ENCODE data around the gene RASAL2. TPM values are rescaled to one million over a fixed set of nuclear protein-coding genes. Genes with fewer than 3 reads are reported as not detected.

RASAL2 gene
- total RNA-seq, 1 donor from 2014 or later = 18.3 TPM

DNA sequence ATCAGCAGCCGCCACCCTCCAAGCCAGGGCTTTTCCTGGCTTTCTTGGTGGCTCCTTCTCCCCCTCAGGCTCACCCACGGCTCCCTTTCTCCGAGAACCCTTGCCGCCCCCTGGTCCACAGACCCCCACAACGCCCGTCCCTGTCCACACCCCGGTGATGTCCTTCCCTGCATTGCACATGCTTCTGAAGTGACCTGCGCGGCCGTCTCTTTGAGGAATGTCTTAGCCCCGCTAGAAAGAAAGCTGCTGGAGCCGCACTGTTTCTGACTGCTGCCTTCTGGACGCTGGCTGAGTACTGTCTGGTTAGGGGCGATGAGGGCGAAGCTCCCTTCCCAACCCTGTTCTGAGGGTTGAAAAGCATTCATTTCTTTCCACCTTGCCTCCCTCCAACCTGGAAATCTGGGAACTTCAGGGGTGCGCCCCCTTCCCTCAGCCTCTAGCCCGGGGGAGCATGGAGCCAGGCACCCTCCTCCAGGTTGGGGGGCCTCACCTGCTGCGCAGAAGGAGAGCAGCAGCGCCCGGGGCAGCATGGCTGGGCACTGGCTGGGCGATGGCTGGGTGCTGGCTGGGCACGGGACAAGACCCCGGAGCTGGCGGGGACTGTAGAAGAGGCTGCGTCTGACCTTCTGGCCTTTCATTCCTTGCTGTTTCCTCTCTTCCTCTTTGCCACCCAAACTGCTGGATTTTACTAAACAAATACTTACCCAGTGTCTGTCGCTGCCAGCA is 402.7 kb downstream of the RASAL2 start, which contains the start of gene CLEC20A:
CLEC20A (minus strand) TSS at position 555 of the 726 bp plus-strand sequence; CDS start at position 530, 25 bp downstream.
- H3K9me3 ChIP-seq (ENCODE audit: low read depth) = no peaks in the 10 kb centered on the region
- no peak within 1 kb of the TSS for H3K9ac ChIP-seq
- no peaks in the 10 kb centered on the region for H4K20me1 ChIP-seq (ENCODE audit: low read depth)
- H3K36me3 Mint-ChIP-seq = no peaks in the 10 kb centered on the region
- peaks cover 5% of the 10 kb centered on the region for H3K27me3 Mint-ChIP-seq (ENCODE audit: insufficient read depth, low read depth)
- no peaks in the 10 kb centered on the region for H3K4me1 ChIP-seq
- no peaks in the 10 kb centered on the region for H3K27me3 ChIP-seq
- H3K4me2 ChIP-seq = no peak within 1 kb of the TSS
- no peak within 1 kb of the TSS for H2AFZ ChIP-seq (replicated peaks)
- H3K4me3 ChIP-seq = no peak within 1 kb of the TSS
- no peak within 1 kb of the TSS for H3K4me3 Mint-ChIP-seq
- H3K9me3 Mint-ChIP-seq = no peaks in the 10 kb centered on the region
- no peak for DNase-seq (ENCODE audit: low spot score)
- H3K79me2 ChIP-seq (ENCODE audit: low read depth) = no peaks in the 10 kb centered on the region
- H3K27ac ChIP-seq = no peak within 1 kb of the TSS
- peak within 1 kb of the TSS; percentile 68 for H3K27ac Mint-ChIP-seq
- no peaks in the 10 kb centered on the region for H3K36me3 ChIP-seq
- peaks cover 3% of the 10 kb centered on the region for H3F3A ChIP-seq (ENCODE audit: low read depth)
- peaks cover 9% of the 10 kb centered on the region for H3K4me1 Mint-ChIP-seq
- TF ChIP-seq, protein P1, sequence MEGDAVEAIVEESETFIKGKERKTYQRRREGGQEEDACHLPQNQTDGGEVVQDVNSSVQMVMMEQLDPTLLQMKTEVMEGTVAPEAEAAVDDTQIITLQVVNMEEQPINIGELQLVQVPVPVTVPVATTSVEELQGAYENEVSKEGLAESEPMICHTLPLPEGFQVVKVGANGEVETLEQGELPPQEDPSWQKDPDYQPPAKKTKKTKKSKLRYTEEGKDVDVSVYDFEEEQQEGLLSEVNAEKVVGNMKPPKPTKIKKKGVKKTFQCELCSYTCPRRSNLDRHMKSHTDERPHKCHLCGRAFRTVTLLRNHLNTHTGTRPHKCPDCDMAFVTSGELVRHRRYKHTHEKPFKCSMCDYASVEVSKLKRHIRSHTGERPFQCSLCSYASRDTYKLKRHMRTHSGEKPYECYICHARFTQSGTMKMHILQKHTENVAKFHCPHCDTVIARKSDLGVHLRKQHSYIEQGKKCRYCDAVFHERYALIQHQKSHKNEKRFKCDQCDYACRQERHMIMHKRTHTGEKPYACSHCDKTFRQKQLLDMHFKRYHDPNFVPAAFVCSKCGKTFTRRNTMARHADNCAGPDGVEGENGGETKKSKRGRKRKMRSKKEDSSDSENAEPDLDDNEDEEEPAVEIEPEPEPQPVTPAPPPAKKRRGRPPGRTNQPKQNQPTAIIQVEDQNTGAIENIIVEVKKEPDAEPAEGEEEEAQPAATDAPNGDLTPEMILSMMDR (IDR thresholded peaks at IDR 0.05) = no peak
- no peak for TF ChIP-seq EZH2phosphoT487 (IDR thresholded peaks at IDR 0.05)
- no peak for TF ChIP-seq EZH2 (IDR thresholded peaks at IDR 0.05)

DNA sequence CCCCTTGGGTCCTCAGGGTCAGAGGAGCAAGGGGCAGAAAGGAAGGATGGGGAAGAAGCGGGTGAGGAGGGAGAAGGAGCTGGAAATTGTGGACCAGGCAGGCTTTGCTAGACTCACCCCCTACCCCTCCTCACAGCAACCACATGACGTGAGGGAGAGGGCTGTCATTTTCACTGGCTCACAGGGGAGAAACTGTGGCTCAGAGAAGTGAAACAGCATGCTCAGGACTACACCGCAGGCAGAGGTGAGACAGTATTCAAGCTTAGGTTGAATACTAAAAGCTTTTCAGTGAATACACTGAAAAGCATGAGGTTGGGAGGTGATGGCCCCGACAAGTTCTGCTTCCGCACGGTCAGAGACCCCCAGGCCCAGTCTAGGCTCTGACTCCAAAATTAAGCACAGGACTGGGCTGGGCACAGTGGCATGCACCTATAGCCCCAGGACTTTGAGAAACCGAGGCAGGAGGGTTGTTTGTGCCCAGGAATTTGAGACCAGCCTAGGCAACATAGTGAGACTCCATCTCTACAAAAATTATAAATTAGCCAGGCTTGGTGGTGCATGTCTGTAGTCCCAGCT is 404.1 kb downstream of the RASAL2 start:
- Mint-ChIP-seq H3K4me3 (no peak overlapping the region), H3K36me3 (no peaks in the 10 kb centered on the region), H3K9me3 (no peaks in the 10 kb centered on the region), H3K27me3 (ENCODE audit: insufficient read depth, low read depth) (peaks cover 5% of the 10 kb centered on the region), H3K27ac (no peak overlapping the region), H3K4me1 (peaks cover 9% of the 10 kb centered on the region)
- DNase-seq (ENCODE audit: low spot score) = no peak
- H3K27me3 ChIP-seq = no peaks in the 10 kb centered on the region
- H3K4me2 ChIP-seq = no peak overlapping the region
- H3K27ac ChIP-seq = no peak overlapping the region
- no peak overlapping the region for H3K4me3 ChIP-seq
- H4K20me1 ChIP-seq (ENCODE audit: low read depth) = no peaks in the 10 kb centered on the region
- H3K9ac ChIP-seq = no peak overlapping the region
- TF ChIP-seq, protein P1 (IDR thresholded peaks at IDR 0.05) = no peak
- no peak for TF ChIP-seq EZH2phosphoT487 (IDR thresholded peaks at IDR 0.05)
- no peak for TF ChIP-seq EZH2 (IDR thresholded peaks at IDR 0.05)
- H2AFZ ChIP-seq (replicated peaks) = no peak overlapping the region
- no peaks in the 10 kb centered on the region for H3K79me2 ChIP-seq (ENCODE audit: low read depth)
- no peaks in the 10 kb centered on the region for H3K36me3 ChIP-seq
- peaks cover 3% of the 10 kb centered on the region for H3F3A ChIP-seq (ENCODE audit: low read depth)
- no peaks in the 10 kb centered on the region for H3K4me1 ChIP-seq
- no peaks in the 10 kb centered on the region for H3K9me3 ChIP-seq (ENCODE audit: low read depth)

DNA sequence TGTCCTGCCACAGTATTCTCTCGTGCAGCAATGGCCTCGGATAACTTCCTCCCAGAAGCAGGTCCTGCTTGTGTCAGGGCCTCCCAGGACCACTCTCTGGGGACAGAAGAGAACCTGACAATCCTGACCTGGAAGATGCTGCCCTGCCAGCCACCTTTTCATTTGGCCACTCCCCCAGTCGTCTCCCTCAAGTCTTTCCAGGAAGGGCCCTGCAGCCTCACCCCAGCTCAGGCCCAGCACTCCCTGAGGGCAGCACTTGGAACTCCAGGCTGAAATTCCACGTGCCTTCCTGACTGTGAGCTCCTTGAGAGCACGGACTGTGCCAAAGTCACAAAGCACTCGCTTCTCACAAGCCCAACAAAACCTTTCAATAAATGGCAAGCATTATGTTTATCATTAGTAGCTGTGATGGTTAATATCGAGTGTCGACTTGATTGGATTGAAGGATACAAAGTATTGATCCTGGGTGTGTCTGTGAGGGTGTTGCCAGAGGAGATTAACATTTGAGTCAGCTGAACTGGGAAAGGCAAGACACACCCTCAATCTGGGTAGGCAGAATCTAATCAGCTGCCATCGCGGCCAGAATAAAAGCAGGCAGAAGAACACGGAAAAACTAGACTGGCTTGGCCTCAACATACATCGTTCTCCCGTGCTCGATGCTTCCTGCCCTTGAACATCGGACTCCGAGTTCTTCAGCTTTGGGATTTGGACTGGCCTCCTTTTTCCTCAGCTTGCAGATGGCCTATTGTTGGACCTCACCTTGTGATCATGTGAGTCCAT is 405.2 kb downstream of the RASAL2 start:
- Histone ChIP-seq H3K79me2 (ENCODE audit: low read depth) (no peaks in the 10 kb centered on the region), H2AFZ (replicated peaks) (peak overlapping the region; percentile 5), H3F3A (ENCODE audit: low read depth) (peaks cover 3% of the 10 kb centered on the region), H3K4me1 (no peaks in the 10 kb centered on the region), H3K27me3 (no peaks in the 10 kb centered on the region), H3K9ac (no peak overlapping the region), H3K27ac (no peak overlapping the region), H3K4me2 (no peak overlapping the region), H3K4me3 (no peak overlapping the region), H3K9me3 (ENCODE audit: low read depth) (no peaks in the 10 kb centered on the region), H3K36me3 (no peaks in the 10 kb centered on the region), H4K20me1 (ENCODE audit: low read depth) (no peaks in the 10 kb centered on the region)
- H3K27ac Mint-ChIP-seq = no peak overlapping the region
- H3K9me3 Mint-ChIP-seq = no peaks in the 10 kb centered on the region
- peaks cover 7% of the 10 kb centered on the region for H3K27me3 Mint-ChIP-seq (ENCODE audit: insufficient read depth, low read depth)
- H3K4me3 Mint-ChIP-seq = no peak overlapping the region
- no peak for DNase-seq (ENCODE audit: low spot score)
- TF ChIP-seq EZH2 (IDR thresholded peaks at IDR 0.05) (no peak), EZH2phosphoT487 (IDR thresholded peaks at IDR 0.05) (no peak)
- TF ChIP-seq, protein P1 (IDR thresholded peaks at IDR 0.05) = no peak
- no peaks in the 10 kb centered on the region for H3K36me3 Mint-ChIP-seq
- peaks cover 9% of the 10 kb centered on the region for H3K4me1 Mint-ChIP-seq

Measured in neural progenitor cell (in vitro differentiated cells).